Stimulated activated CD4-positive, alpha-beta T cell treated with anti-CD3 and anti-CD28 coated beads, Interleukin-1b, Interleukin-23, amount 100 ng/mL, for 48 hours (primary cell): ENCODE data around the gene MKX.

Experiments
- DNase-seq: peaks from one replicate; pipeline ENCODE4 v3.0.0-alpha.2; 2020

The MKX gene

DNA sequence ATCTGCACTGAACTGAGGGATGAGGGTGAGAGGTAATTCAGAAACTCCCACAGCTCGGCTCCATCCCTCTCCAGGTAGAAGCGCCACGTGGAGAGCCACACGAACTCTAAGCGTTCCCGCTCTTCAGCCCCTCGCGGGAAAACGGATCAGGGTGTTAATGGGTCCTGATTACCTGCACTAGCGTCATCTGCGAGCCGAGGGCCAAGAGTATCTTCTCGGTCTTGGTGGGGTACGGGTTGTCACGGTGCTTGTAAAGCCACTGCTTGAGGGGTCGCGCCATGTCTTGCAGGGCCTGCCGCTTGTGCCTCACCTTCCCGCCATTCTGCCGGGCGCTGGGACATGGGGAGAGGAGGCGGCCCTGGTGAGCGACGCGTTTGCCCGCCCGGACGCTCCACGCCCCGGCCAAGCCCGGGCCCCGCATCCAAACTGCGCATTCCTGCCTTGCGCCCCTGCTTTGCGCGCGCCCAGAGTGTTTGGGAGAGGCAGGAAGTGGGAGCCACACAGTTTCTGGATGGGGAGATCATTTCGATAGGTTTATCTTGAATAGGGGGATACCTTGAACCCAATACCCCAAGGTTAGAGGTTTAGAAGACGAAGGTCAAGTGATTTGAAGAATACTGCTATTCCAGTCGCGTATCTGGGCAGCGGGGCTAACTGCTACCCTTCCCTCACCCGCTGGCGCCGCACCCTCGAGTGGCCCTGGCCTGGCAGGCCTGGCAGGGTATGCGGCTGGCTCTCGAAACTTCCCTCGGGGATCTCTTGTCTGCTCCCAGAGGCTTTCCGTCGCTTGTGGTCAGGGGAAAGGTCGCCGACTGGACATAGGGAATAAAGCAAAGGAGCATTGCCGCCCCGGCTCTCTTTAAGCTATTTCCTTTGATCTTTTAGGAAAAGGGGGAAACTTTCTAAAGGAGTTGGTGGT lies 4.2 kb downstream of the MKX start:
- DNase-seq = peak; percentile 3

GRCh38 chr10:27736396-27736795 lies 9.2 kb downstream of the MKX start:
- DNase-seq = no peak

DNA sequence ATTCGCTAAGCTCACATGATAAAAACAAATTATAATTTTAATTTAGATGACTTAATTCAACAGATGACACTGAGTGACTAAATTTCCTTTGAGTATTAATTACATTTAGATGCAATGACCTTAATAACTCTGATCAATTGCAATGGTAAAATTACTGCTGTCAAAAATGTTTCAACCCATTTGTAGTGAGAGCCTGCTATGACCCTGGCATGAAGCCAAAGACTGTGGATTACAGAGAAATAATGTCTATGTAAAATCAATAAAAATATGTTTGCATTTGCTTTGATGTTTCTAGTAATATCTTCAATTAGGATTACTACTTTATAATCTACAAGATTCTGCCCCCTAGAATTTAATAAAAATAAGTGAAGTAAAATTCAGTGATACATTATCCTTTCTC lies 15.6 kb downstream of the MKX start:
- no peak for DNase-seq

DNA sequence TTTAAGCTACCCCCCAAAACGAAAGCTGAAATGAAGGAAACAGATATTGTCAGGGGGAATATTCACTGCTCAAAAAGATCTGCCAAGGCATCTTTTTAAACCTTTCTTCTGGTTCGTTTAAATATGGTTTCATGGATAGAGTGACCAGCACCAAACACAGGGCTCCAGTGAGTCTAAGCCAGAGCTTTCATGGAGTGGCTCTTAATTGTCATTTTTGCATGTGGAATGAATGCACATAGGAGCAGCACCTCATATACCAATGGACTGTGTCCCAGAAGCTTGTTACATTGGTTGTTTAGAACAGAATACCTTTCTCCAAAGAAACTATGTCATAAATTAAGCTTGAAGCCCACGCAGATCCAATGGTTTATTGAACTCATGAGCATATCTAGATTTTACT lies 17.3 kb downstream of the MKX start:
- no peak for DNase-seq

DNA sequence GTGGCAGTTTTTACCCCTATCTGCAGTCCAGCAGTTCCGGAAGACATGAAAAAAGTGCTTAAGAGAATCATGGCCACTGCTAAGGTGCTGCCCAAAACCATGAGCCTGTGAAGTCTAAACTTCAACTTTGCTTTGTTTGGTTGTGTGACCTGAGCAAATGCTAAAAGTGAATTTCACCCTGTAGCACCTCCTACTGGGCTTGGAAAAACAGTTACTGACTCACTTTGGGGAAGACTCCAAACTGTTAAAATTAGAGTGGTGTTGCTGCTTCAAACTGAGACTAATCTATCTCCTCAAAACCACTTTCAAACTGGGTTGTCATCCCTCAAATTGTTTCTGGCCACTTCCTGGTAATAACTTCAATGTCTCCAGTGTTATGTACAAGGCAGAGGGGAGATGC lies 21.3 kb downstream of the MKX start:
- no peak for DNase-seq

DNA sequence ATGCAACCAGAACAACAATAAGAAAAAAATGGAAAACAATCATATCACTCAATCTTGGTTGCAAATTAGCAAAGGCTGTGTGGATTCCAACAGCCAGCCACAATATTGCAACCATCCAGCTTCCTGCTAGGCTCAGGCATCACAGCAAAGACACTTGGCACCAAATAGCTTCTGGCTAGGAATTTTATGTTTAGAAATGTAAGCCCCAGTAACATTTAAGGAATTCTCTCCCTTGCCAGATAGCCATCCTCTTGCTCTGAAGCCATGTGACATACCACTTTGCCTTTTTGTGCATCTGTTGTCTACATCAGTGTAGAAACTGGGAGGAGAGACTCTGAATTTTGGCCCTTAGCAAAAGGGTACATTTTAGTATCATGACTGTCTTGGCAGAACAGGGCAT lies 22.2 kb downstream of the MKX start:
- DNase-seq = no peak

DNA sequence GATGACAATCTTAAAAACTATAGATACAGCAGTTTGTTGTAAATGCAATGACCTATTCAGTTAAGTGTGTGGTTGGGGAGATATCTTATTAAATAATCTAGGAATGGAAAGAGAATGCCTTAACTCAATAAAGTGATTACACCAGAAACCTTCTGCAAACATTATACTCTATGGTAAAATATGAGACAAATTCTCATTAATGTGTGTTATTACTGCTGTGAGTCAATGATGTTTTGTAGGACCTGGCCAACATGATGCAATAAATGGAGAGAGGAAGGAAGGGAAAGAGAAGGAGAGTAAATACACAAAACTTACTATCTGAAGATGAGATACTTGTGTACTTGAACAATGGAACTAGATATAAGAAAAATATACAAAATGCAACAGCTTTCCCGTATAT lies 25.1 kb downstream of the MKX start:
- no peak for DNase-seq

DNA sequence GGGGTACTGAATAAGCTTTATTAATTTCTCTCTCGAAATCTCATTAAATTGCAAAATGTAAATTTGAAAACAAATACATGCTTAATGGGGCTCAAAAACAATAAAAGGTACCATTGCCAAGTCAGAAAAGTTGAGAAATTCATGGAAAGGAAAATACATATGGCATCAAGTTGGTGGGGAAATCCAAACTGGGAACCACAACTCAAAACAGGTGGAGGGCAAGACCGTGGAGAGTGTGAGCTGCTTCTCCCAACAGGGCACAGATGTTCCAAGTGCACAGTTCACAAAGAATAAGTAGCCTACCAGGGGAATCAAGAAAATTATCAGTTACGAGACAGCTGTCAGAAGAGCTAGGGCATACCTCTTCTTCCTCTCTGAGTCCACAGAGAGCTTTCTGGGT lies 26.6 kb downstream of the MKX start:
- DNase-seq = no peak

DNA sequence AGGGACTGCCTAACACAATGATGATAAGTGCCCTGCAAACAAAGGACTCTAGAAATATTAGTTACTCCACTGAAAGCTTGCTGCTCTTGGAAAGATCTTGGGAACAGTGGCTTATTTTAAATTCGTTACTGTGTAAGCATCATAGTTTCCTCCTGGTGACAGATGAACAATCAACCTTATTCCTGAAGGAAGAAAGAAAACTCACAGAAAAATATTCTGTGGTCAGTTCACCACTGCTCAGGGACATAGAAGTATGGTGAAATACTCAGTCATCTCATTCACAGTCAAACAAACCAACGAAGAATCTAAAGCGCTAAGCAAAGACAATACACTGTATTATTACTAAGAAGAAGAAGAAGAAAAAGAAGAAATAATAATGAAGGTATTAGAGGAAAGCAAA lies 27.8 kb downstream of the MKX start:
- no peak for DNase-seq

- DNase-seq = no peak
These were observed 28.4 kb downstream of the MKX start for GRCh38 chr10:27717224-27717623.

DNA sequence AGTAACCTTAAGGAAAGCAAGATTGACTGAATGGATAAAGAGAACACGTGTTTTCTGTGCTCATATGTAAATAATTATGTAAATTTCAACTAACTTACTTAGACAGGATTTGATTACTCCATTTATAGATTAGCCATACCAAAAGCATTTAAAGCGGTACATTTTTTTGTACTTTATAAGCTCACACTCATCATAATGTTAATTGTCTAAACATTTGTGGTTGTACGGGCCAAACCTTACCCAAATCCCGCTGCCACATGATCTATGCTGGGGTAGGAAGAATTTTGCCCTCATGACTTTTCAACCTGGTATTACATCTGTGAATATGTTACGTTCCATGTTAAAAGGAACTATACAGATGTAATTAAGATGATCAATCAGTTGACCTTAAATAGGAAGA lies 29.1 kb downstream of the MKX start:
- DNase-seq = no peak

DNA sequence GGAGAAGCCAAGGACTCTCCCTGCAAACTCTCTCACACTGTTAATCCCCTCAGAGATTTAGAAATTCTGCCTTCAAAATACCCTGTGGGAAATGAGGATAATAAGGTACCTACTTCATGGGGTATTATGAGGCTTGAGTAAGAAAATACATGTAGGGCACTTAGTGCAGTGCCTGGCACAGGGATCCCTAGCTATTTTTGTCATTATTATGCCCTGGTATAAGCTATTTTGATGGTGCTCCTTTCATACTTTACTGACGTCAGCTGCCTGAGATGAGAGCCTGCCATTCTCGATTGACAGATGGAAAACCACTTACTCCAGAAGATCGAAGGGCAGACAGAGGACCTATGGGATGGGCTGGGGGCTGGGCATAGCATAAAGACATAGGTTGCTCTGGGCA lies 30.1 kb downstream of the MKX start:
- DNase-seq = no peak

DNA sequence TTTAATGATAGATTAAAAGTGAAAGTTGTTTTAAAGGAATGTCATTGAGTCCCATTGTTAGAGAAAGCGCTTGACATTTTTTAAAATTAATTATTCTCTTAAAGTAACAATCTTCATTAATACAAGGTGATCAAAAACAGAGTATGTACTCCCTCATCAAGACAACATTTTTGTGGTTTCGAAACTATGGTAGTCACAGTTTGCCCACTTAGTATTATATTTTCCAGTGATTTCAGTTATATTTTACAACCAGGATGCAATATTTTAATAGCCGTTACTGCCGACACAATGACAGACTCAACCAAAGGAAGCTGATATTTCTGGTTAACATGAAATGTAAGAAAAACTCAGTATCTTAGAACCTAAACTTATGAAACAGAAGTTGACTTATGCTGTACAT lies 31.3 kb downstream of the MKX start:
- DNase-seq = no peak

DNA sequence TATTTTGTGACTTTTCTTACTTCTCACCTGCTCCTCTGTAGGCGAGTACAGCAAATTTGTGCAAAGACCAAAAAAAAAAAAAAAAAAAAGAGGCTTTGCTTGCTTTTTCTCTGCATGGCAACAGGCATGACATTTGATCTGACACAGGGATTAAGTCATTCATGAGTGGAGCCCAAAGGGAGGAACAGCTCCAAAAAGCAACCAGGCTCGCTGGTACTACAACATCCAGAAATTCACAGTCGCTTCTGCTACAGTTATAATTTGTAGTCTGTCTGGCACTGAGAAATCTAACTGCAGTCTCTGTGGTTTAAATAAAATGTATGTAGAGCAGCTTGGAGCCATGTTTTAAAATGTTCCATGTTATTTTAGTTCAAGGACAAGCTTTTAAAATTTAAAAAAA lies 31.7 kb downstream of the MKX start:
- no peak for DNase-seq

GRCh38 chr10:27710014-27710413 lies 35.6 kb downstream of the MKX start:
- no peak for DNase-seq

- no peak for DNase-seq
These were observed 36.3 kb downstream of the MKX start for GRCh38 chr10:27709304-27709703.

DNA sequence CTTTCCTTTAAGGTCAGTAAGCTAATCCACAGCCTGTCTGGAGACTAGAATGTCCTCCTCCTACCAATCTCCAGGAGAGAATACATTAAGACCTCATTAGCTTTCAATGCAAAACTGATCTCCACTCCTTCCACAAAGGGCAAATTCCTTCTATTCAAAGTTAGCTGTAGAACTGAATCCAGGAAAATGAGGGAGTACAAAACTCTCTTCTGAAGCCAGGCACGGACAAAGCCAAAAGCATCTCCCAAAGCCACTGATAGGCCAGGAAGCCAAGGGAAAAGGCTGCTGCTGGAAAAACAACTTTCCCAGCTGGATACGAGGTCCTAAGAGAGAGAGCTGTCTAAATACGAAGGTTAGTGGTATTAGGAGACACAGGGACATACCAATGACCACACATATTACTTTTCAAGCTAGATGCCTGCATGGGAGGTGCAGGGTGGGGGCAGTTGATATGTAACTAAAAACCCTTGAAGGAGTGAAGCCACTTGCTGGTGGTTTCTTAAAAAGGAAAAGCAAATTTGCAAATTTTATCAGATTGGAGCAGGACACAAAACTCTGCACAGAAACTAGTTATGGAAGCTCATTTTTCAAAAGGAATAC lies 43.6 kb downstream of the MKX start:
- no peak for DNase-seq

DNA sequence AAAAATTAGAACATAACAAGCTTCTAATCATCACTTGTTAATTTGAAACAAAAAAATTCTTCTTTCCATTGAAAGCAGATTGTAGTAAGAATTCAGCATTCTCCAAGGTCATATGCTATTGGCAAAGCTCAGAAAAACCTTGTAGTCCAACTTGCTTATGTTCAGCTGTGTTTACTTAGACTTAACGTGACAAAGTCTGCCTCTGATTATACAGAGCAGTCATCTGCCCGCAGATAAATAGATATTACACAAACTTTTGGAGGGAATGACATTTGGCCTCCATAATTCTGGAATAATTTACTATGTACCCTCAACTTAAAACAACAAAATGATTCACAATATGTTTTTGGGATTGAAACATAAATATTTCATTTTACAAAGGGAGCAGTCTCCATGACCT lies 45.8 kb downstream of the MKX start:
- DNase-seq = no peak

DNA sequence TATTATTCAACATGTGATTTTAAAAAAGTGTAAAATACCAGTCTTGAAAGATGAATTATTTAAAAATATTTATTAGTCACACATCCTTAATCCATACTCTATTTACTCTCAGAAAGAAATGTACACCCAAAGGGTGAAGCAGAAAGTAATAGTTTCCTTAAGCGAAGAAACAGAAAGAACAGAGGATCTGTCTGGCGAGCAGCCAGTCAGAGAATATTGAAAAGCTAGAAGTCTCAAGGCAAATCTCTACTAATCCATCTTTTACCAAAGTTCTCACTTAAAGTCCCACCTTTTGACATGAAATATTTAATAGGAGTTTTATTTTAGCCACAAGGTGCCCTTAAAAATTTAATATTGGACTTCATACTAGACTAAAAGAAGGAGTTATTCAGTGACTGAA lies 46.7 kb downstream of the MKX start:
- no peak for DNase-seq

DNA sequence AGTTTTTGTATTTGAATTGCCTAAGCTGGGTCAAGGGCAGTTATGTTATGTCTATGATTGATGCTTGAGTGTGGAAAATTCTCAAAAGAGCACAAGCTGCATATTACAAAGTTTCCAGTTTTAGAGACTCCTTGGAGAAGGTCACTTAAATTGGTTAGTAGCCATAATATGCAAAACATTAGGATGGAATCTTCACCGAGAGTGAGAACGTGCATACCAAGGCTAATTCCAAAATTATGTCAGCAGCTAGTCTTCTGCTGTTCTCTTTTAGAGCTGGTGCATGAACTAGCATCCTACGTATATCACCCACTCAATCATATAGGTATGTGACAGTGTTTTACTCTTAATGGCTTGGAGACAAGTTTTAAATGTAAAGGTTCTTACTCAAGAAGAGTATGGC lies 49.2 kb downstream of the MKX start:
- DNase-seq = no peak

GRCh38 chr10:27695706-27696105 lies 49.9 kb downstream of the MKX start:
- no peak for DNase-seq

- DNase-seq = no peak
These were observed 50.5 kb downstream of the MKX start for GRCh38 chr10:27695088-27695487.

DNA sequence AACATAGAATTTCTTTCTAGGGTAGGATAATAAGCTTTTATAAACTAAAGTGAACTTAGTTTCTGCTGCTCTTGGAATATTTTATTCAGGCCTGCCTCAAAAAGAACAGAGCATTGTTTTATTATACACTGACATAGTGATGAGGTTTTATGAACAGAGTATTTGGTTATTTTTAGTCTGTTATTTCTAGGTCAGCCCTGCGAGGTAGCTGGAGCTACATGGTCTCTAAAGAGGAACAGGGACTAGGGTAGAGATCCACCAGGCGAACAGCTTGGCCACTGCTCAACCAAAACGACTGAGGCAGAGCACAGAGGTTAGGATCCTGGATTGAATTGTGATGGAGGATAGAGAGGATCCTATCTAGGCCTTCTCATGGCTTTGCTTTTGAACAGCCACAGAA lies 53.0 kb downstream of the MKX start:
- no peak for DNase-seq

GRCh38 chr10:27688991-27689390 lies 56.6 kb downstream of the MKX start:
- no peak for DNase-seq

DNA sequence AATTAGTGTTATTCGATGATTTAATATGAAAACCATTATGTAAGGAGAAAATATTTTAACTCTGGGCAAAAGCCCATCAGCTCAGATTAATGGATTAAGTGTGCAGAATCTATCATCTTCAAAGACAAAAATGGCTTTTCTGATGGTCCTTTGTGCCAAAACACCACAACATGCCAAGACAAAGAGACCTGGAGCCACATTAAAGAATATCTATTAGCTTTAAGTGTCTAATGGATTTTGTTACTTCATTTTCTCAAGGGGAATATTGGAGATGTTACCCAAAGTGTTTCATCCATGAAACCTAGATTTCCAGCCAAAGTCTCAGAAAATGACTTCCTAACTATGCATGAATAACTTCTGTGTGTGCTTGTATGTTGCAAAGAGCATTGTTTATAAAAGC lies 57.3 kb downstream of the MKX start:
- no peak for DNase-seq
